HEK293 (cell line): ENCODE measurements around the gene MSH2.
"Not testable (repeated sequence)": the region's sequence is repeated elsewhere in the genome, so short reads cannot be mapped to it uniquely, and the experiment has no call there.

Source experiments
- CTCF ChIA-PET: fragments of 350-600 bp; formaldehyde crosslinking; extraction: SDS; loops from one replicate; lab custom pipeline; 2021; ENCODE audit warnings: antibody characterized with exemption; lab: Yijun Ruan, JAX
- POLR2A ChIA-PET: fragments of 300-600 bp; formaldehyde crosslinking; extraction: SDS; loops from one replicate; lab custom pipeline; 2020; ENCODE audit warnings: antibody characterized with exemption, inconsistent platforms; lab: Yijun Ruan, JAX
- H3K27ac ChIP-seq: fragments of 200-500 bp; sonication (Bioruptor generic); 2 replicates; pipeline ENCODE4 v1.5.1; 2014; ENCODE audit warnings: low read depth, low read length, control low read depth, inconsistent platforms; ENCODE audit errors: extremely low read depth
- H3K36me3 ChIP-seq, 2 experiments: fragments of 200-500 bp in 1 of 2; sonication (Bioruptor generic) in 1 of 2; 1 replicate in 1 of 2; 2 replicates in 1 of 2; pipeline ENCODE4 v1.5.1; 2014 to 2017; ENCODE audit warnings: inconsistent platforms in 2 of 2, low read length in 2 of 2; ENCODE audit not compliant: control insufficient read depth in 2 of 2, insufficient read depth in 1 of 2
- H3K4me1 ChIP-seq: fragments of 200-500 bp; sonication (Bioruptor generic); 2 replicates; pipeline ENCODE4 v1.5.1; 2014; ENCODE audit warnings: mild to moderate bottlenecking, low read length, inconsistent platforms; ENCODE audit not compliant: control insufficient read depth, insufficient read depth
- H3K4me3 ChIP-seq: 2 replicates; pipeline ENCODE4 v1.5.1; 2011; ENCODE audit warnings: low read depth, mild to moderate bottlenecking, control low read depth, low read length, moderate library complexity
- H3K9me3 ChIP-seq: fragments of 200-500 bp; sonication (Bioruptor generic); 2 replicates; pipeline ENCODE4 v1.5.1; 2014; ENCODE audit warnings: low read depth, low read length, inconsistent platforms; ENCODE audit not compliant: control insufficient read depth, insufficient read depth
- ATF2 ChIP-seq: fragments of 450-650 bp; formaldehyde crosslinking; IDR thresholded peaks from 2 replicates; pipeline ENCODE4 v1.5.1; 2016; ENCODE audit warnings: missing biosample characterization, missing genetic modification characterization, low read depth
- FEZF1 ChIP-seq: fragments of 450-650 bp; formaldehyde crosslinking; IDR thresholded peaks from 2 replicates; pipeline ENCODE4 v1.5.1; 2016; ENCODE audit warnings: missing biosample characterization, missing genetic modification characterization
- GLIS1 ChIP-seq: fragments of 450-650 bp; formaldehyde crosslinking; IDR thresholded peaks from 2 replicates; pipeline ENCODE4 v1.5.1; 2016; ENCODE audit warnings: missing biosample characterization, missing genetic modification characterization
- HOXD13 ChIP-seq: sonication (generic); formaldehyde crosslinking; IDR thresholded peaks from 2 replicates; pipeline ENCODE4 v1.8.0; 2022; ENCODE audit warnings: missing genetic modification reagents, borderline replicate concordance
- SCRT2 ChIP-seq: fragments of 450-650 bp; formaldehyde crosslinking; IDR thresholded peaks from 2 replicates; pipeline ENCODE4 v1.5.1; 2016; ENCODE audit warnings: missing biosample characterization, missing genetic modification characterization
- ZBTB44 ChIP-seq: fragments of 450-650 bp; IDR thresholded peaks from 2 replicates; pipeline ENCODE4 v1.5.1; 2018; ENCODE audit warnings: missing biosample characterization, mild to moderate bottlenecking, missing genetic modification characterization
- ZNF138 ChIP-seq: fragments of 450-650 bp; formaldehyde crosslinking; IDR thresholded peaks from 2 replicates; pipeline ENCODE4 v1.5.1; 2016; ENCODE audit warnings: missing biosample characterization, missing genetic modification characterization, borderline replicate concordance
- ZNF2 ChIP-seq: fragments of 450-650 bp; formaldehyde crosslinking; IDR thresholded peaks from 2 replicates; pipeline ENCODE4 v1.5.1; 2016; ENCODE audit warnings: missing biosample characterization, missing genetic modification characterization
- ZNF266 ChIP-seq: fragments of 450-650 bp; formaldehyde crosslinking; IDR thresholded peaks from 2 replicates; pipeline ENCODE4 v1.5.1; 2016; ENCODE audit warnings: missing biosample characterization, missing genetic modification characterization, low read depth
- ZNF311 ChIP-seq: fragments of 450-650 bp; formaldehyde crosslinking; IDR thresholded peaks from 2 replicates; pipeline ENCODE4 v1.5.1; 2017; ENCODE audit warnings: missing biosample characterization, missing genetic modification characterization, borderline replicate concordance
- ZNF324 ChIP-seq: fragments of 450-650 bp; formaldehyde crosslinking; IDR thresholded peaks from 2 replicates; pipeline ENCODE4 v1.5.1; 2016; ENCODE audit warnings: missing biosample characterization, missing genetic modification characterization
- ZNF391 ChIP-seq: fragments of 450-650 bp; formaldehyde crosslinking; IDR thresholded peaks from 2 replicates; pipeline ENCODE4 v1.5.1; 2016; ENCODE audit warnings: low read depth, missing biosample characterization, missing genetic modification characterization, borderline replicate concordance
- ZNF394 ChIP-seq: fragments of 450-650 bp; formaldehyde crosslinking; IDR thresholded peaks from 2 replicates; pipeline ENCODE4 v1.5.1; 2016; ENCODE audit warnings: missing biosample characterization, missing genetic modification characterization, mild to moderate bottlenecking, moderate library complexity, borderline replicate concordance
- ZNF518A ChIP-seq: fragments of 450-650 bp; formaldehyde crosslinking; conservative IDR thresholded peaks from 2 replicates; pipeline ENCODE4 v1.5.1; 2016; ENCODE audit warnings: low read depth, missing biosample characterization, missing genetic modification characterization
- ZNF544 ChIP-seq: fragments of 450-650 bp; formaldehyde crosslinking; IDR thresholded peaks from 2 replicates; pipeline ENCODE4 v1.5.0; 2017; ENCODE audit warnings: missing biosample characterization, missing genetic modification characterization
- ZNF837 ChIP-seq: fragments of 450-650 bp; formaldehyde crosslinking; IDR thresholded peaks from 2 replicates; pipeline ENCODE4 v1.5.1; 2016; ENCODE audit warnings: missing biosample characterization, missing genetic modification characterization
- TF ChIP-seq, protein P1 (sequence below): fragments of 450-650 bp; formaldehyde crosslinking; IDR thresholded peaks from 2 replicates; pipeline ENCODE4 v1.5.1; 2017; ENCODE audit warnings: missing biosample characterization, mild to moderate bottlenecking, missing genetic modification characterization, moderate library complexity

The MSH2 gene

GRCh38 chr2:47414682-47415458, 11.9 kb downstream of the MSH2 start:
- CTCF ChIA-PET, result interaction anchor here (0.6 to 1.6 kb wide), 3 partner anchors 14 to 80 kb away, joined by 3 to 5 read pairs (median 3); no protein-coding TSS in a partner anchor
- H3K27ac ChIP-seq, result no peak overlapping the region
- H3K4me1 ChIP-seq, result no peaks in the 10 kb centered on the region
- TF ChIP-seq FEZF1 (tag by site-specific recombination) (no peak), HOXD13 (no peak), ZNF2 (no peak)
- TF ChIP-seq, protein P1, sequence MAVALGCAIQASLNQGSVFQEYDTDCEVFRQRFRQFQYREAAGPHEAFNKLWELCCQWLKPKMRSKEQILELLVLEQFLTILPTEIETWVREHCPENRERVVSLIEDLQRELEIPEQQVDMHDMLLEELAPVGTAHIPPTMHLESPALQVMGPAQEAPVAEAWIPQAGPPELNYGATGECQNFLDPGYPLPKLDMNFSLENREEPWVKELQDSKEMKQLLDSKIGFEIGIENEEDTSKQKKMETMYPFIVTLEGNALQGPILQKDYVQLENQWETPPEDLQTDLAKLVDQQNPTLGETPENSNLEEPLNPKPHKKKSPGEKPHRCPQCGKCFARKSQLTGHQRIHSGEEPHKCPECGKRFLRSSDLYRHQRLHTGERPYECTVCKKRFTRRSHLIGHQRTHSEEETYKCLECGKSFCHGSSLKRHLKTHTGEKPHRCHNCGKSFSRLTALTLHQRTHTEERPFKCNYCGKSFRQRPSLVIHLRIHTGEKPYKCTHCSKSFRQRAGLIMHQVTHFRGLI (tag by site-specific recombination), result peak; percentile 93
- H3K9me3 ChIP-seq, result no peaks in the 10 kb centered on the region
- H3K4me3 ChIP-seq, result no peak overlapping the region
- POLR2A ChIA-PET, result interaction anchor here (0.6 to 0.7 kb wide), 2 partner anchors 12 to 83 kb away, joined by 3 to 5 read pairs; partner anchors contain the start of gene MSH2
- peaks cover 80% of the 10 kb centered on the region in 2 experiments for H3K36me3 ChIP-seq

DNA sequence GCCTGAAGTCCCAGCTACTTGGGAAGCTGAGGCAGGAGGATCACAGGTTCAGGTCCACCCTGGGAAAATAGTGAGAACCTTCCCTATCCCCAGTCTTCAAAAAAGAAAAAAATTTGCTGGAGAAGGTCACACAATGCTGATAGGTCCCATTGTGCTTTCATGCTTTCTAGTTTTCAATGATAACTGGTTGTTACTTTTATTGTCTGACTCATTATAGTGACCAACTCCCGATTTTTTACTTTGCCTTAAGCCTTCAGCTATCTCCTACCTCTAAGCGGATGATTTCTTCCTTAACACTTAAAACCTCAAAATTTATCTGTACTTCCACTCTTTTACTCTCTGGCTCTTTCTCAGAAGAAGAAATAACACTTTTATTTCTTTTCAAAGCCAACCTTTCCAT, 17.3 kb downstream of the MSH2 start:
- no peak overlapping the region for H3K27ac ChIP-seq
- POLR2A ChIA-PET, result no interaction called here
- TF ChIP-seq ZNF324 (no peak), FEZF1 (tag by site-specific recombination) (no peak), ATF2 (no peak), ZNF544 (no peak), ZNF837 (no peak), ZBTB44 (no peak)
- TF ChIP-seq, all 188 proteins: peak for 0
- Histone ChIP-seq H3K9me3 (no peaks in the 10 kb centered on the region), H3K4me1 (no peaks in the 10 kb centered on the region), H3K36me3 (peaks cover 48 to 75% of the 10 kb centered on the region in 2 experiments), H3K4me3 (no peak overlapping the region)
- CTCF ChIA-PET, result interaction anchor here (1.6 kb wide), 1 partner anchor 17 kb away, joined by 8 read pairs; no protein-coding TSS in a partner anchor

DNA sequence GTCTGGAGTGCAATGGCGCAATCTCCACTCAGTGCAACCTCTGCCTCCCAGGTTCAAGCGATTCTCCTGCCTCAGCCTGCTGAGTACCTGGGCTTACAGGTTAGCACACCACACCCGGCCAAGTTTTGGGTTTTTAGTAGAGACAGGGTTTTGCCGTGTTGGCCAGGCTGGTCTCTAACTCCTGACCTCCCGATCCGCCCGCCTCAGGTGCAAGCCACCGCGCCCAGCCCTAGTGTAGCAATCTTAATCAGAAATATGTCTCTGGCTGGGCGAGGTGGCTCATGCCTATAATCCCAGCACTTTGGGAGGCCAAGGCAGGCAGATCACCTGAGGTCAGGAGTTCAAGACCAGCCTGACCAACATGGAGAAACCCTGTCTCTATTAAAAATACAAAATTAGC, 17.7 kb downstream of the MSH2 start:
- POLR2A ChIA-PET, result not testable (repeated sequence)
- peaks cover 43 to 74% of the 10 kb centered on the region in 2 experiments for H3K36me3 ChIP-seq
- CTCF ChIA-PET, result interaction anchor here (1.6 kb wide), 1 partner anchor 16 kb away, joined by 8 read pairs; no protein-coding TSS in a partner anchor

DNA sequence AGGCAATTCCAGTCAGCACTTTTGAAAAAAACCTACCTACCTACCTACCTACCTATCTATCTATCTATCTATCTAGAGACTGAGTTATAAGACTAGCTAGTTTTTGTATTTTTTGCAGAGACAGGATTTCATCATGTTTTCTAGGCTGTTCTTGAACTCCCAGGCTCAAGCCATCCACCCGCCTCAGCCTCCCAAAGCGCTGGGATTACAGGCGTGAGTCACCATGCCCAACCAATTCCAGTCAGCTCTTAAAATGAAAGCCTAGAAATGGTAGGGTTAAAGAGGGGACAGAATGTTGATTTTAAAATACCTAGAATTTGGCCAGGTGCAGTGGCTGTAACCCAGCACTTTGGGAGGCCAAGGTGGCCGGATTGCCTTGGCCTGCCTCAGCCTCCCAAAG, 19.1 kb downstream of the MSH2 start:
- ChIA-PET CTCF (interaction anchor here (0.6 to 1.3 kb wide), 2 partner anchors 87 to 346 kb away, joined by 3 read pairs; no protein-coding TSS in a partner anchor), POLR2A (no interaction called here)
- H3K9me3 ChIP-seq, result no peaks in the 10 kb centered on the region
- no peaks in the 10 kb centered on the region for H3K4me1 ChIP-seq
- H3K36me3 ChIP-seq, result peaks cover 30 to 72% of the 10 kb centered on the region in 2 experiments
- no peak overlapping the region for H3K27ac ChIP-seq
- H3K4me3 ChIP-seq, result no peak overlapping the region
- TF ChIP-seq ZNF311 (no peak), ZNF394 (tag by site-specific recombination) (no peak), ZNF518A (no peak), ZNF391 (tag by site-specific recombination) (no peak), SCRT2 (tag by site-specific recombination) (no peak), ZNF138 (tag by site-specific recombination) (no peak), ZNF266 (no peak), GLIS1 (tag by site-specific recombination) (no peak)

More for the DNA sequence above, 17.7 kb downstream of the MSH2 start:
- H3K4me1 ChIP-seq, H3K9me3 ChIP-seq, H3K27ac ChIP-seq, H3K4me3 ChIP-seq: not testable (repeated sequence)
